GM15510 (cell line): ENCODE data around the gene MYO16.

Experiments used
- POLR2A ChIP-seq: IDR thresholded peaks from 3 replicates; pipeline ENCODE4 v1.6.1; 2011; ENCODE audit warnings: borderline replicate concordance; ENCODE audit not compliant: insufficient read length; ENCODE audit errors: extremely low read depth

Gene MYO16

GRCh38 chr13:108964606-108965005, 335.2 kb downstream of the MYO16 start:
- no peak for TF ChIP-seq POLR2A

GRCh38 chr13:108967371-108967770, 338.0 kb downstream of the MYO16 start:
- no peak for TF ChIP-seq POLR2A

DNA sequence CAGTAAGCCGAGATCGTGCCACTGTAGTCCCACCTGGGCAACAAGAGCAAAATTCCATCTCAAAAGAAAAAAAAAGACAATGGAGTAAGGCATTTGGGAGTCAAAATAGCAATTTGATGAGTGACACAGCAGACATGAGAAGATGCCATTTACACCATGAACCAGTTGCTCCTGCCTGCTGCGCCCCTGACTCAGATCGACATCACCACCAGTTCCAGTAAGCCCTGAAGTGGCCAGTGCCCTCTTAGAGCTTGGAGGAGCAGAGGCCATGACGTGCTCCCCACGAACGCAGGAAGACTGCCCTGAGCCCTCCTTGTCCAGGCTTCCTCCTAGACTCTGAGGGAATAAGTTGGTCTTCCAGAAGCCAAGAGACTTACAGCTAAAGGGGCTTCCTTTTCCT, 339.2 kb downstream of the MYO16 start:
- TF ChIP-seq POLR2A = no peak

GRCh38 chr13:108974686-108975085, 345.3 kb downstream of the MYO16 start:
- no peak for TF ChIP-seq POLR2A

DNA sequence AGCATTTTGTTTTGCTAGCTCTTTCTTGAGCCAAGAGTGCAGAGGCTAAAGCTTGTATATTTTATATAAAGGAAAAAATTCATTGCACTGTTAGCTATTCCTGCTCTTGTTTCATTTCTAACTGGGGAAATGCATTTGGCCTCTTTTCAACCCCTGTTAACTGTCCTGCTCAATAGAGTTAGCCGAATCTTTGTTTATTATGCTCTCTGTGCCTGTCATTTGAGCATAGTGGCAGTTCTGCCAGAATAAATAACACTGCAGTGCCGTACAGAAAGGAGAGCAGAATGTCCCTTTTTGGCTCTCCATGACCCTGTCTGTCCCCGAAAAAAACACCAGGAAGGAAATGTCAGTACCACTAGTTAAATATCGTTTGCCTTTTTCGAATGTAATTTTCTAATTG, 350.8 kb downstream of the MYO16 start:
- no peak for TF ChIP-seq POLR2A

- no peak for TF ChIP-seq POLR2A
These were observed 352.0 kb downstream of the MYO16 start for GRCh38 chr13:108981407-108981806.

GRCh38 chr13:108983273-108983672, 353.9 kb downstream of the MYO16 start:
- TF ChIP-seq POLR2A = no peak

GRCh38 chr13:108984251-108984920, 355.0 kb downstream of the MYO16 start:
- no peak for TF ChIP-seq POLR2A

DNA sequence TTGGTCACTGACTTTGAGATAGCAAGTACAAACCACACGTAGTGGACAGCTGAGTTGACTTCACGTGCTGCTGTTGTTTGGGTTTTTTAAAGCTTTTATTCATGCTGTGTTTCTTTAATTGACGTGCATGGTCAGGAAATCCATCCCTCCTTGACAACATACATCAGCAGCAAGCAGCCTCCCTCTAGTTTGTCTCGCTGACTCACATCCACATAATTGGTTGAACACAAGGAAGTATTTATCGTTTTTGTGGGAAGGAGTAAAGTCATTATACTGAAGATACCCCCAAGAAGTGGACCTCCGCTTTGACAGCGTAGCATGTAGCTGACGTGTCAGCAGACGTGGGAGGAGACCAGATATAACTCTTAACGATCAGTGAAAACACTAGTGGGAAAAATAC, 355.8 kb downstream of the MYO16 start:
- TF ChIP-seq POLR2A = no peak

DNA sequence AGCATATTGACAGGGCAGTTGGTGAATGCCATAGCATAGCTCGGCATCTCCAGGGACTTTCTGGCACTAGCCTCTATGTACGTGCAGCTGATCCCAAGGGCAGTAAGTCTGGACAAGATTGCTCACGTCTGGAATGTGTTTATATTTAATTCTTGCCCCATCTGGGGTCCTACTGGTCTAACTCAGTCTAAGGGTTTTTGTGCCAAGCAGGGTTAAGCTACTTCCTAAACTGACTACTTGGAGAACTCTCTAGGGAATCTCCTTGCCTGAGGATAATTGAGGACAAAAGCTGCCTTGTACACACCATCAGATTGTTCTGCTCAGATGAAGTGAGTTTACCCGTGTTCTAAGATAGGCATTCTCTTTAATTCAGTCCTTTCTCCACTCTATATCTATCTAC, 358.1 kb downstream of the MYO16 start:
- no peak for TF ChIP-seq POLR2A

GRCh38 chr13:108987944-108988343, 358.5 kb downstream of the MYO16 start:
- TF ChIP-seq POLR2A = no peak

DNA sequence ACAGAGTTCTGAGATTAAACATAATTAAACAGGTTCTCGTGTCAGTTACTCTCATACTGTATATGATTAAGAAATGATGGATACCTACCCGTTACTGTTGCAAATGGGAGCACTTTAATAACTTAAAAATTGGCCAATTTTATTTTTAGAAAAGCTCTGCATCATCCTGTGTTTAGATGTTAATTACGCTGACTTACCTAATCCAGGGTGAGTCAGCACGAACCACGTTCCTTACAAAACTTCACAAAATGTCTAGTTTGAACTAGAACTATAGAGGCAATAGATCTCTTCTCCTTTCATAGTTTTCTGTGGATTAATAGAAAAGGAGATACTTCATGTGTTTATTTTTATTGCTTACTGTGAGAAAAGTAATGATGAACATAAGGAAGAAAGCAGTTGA, 363.9 kb downstream of the MYO16 start:
- no peak for TF ChIP-seq POLR2A

GRCh38 chr13:108996430-108996829, 367.0 kb downstream of the MYO16 start:
- no peak for TF ChIP-seq POLR2A

- TF ChIP-seq POLR2A = no peak
These were observed 370.8 kb downstream of the MYO16 start for GRCh38 chr13:109000207-109000606.

- TF ChIP-seq POLR2A = no peak
These were observed 373.5 kb downstream of the MYO16 start for GRCh38 chr13:109002934-109003333.

DNA sequence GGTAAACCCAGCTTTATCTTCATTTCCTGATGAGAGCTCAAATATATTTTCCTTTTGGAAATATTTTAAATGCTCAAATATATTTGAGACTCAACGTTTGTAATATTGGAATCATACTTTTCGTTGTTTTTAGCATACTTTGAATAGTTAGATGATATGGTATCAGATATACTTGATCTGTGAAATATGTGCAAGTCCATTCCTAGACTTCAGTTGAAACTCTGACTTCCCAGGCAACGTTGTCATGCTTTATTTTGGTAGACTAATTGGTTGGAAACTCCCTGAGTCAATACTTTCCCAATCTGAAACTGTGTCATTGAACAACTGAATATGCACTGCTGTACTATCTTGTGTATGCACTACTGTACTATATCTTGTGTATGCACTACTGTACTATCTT, 378.5 kb downstream of the MYO16 start:
- TF ChIP-seq POLR2A = no peak

DNA sequence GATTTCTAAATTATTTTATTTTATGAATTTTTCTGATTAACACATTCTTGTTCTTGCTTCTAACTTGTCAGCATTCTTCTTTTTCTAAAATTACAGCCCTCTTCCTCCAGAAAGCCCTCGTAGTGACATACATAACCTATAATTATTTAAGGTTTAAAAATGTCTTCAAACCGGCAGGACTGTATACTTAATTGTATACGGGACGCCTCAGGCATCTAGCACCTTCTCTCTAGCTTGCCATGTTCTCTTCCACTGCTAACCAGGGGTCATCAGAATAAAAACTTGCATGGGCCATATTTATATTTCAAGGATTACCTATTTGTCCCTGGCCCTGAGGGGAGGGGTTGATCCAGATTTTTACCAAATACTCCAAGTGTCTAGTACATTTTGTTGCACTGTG, 380.3 kb downstream of the MYO16 start:
- TF ChIP-seq POLR2A = no peak

GRCh38 chr13:109010912-109011311, 381.5 kb downstream of the MYO16 start:
- TF ChIP-seq POLR2A = no peak

- TF ChIP-seq POLR2A = no peak
These were observed 382.7 kb downstream of the MYO16 start for GRCh38 chr13:109012115-109012514.
